Keratinocyte (primary cell): Measurements from ENCODE around the gene DRC1. TPM values are rescaled to one million over a fixed set of nuclear protein-coding genes. Genes with fewer than 3 reads are reported as not detected.

Source experiments
- DNase-seq: peaks from one replicate; pipeline ENCODE4 v3.0.0-alpha.2; 2011; ENCODE audit warnings: low read depth, missing footprints, low spot score
- FAIRE-seq: peaks from 2 replicates; lab custom pipeline; 2011; peaks lifted over from hg19 to GRCh38; lab: Jason Lieb, UNC
- H2AFZ ChIP-seq: 2 replicates; pipeline ENCODE4 v1.6.0; 2012; ENCODE audit warnings: low read length, control low read depth, inconsistent platforms; ENCODE audit not compliant: control insufficient read depth
- H3K27ac ChIP-seq: 2 replicates; pipeline ENCODE4 v1.5.1; 2011; ENCODE audit warnings: low read length; ENCODE audit not compliant: control insufficient read depth, insufficient read depth
- H3K27me3 ChIP-seq: 3 replicates; pipeline ENCODE4 v1.6.0; 2011; ENCODE audit warnings: low read length; ENCODE audit not compliant: control insufficient read depth, insufficient read depth; ENCODE audit errors: extremely low read depth
- H3K36me3 ChIP-seq, 2 experiments: 2 replicates in 1 of 2; 3 replicates in 1 of 2; pipeline ENCODE4 v1.5.1; 2011; ENCODE audit warnings: low read length in 2 of 2, mild to moderate bottlenecking in 1 of 2; ENCODE audit not compliant: control insufficient read depth in 2 of 2, insufficient read depth in 2 of 2; ENCODE audit errors: extremely low read depth in 1 of 2
- H3K4me1 ChIP-seq: 3 replicates; pipeline ENCODE4 v1.5.1; 2011; ENCODE audit warnings: low read length; ENCODE audit not compliant: control insufficient read depth, insufficient read depth; ENCODE audit errors: extremely low read depth
- H3K4me2 ChIP-seq: 3 replicates; pipeline ENCODE4 v1.6.0; 2011; ENCODE audit warnings: low read depth, low read length; ENCODE audit not compliant: control insufficient read depth, insufficient read depth; ENCODE audit errors: extremely low read depth
- H3K4me3 ChIP-seq, 3 experiments: fragments of 200-600 bp in 1 of 3; sonication (generic) in 1 of 3; 2 replicates in 2 of 3; 3 replicates in 1 of 3; pipeline ENCODE4 v1.5.1; 2011 to 2016; ENCODE audit warnings: low read length in 3 of 3, mild to moderate bottlenecking in 3 of 3, control low read depth in 2 of 3, inconsistent platforms in 1 of 3, low read depth in 1 of 3, mixed read lengths in 1 of 3, mixed run types in 1 of 3, moderate library complexity in 1 of 3; ENCODE audit not compliant: control insufficient read depth in 2 of 3, insufficient read depth in 2 of 3; ENCODE audit errors: extremely low read depth in 1 of 3
- H3K79me2 ChIP-seq: 2 replicates; pipeline ENCODE4 v1.6.0; 2012; ENCODE audit warnings: low read length; ENCODE audit not compliant: control insufficient read depth, insufficient read depth
- H3K9ac ChIP-seq: 3 replicates; pipeline ENCODE4 v1.6.0; 2011; ENCODE audit warnings: low read length; ENCODE audit not compliant: control insufficient read depth, insufficient read depth; ENCODE audit errors: extremely low read depth
- H3K9me1 ChIP-seq: 3 replicates; pipeline ENCODE4 v1.6.0; 2011; ENCODE audit warnings: low read length; ENCODE audit not compliant: control insufficient read depth, insufficient read depth; ENCODE audit errors: extremely low read depth
- H3K9me3 ChIP-seq: 2 replicates; pipeline ENCODE4 v1.5.1; 2012; ENCODE audit warnings: low read depth, low read length; ENCODE audit not compliant: control insufficient read depth
- H4K20me1 ChIP-seq: 3 replicates; pipeline ENCODE4 v1.6.0; 2011; ENCODE audit warnings: low read length; ENCODE audit not compliant: control insufficient read depth, insufficient read depth; ENCODE audit errors: extremely low read depth
- EZH2 ChIP-seq: IDR thresholded peaks from one replicate; pipeline ENCODE4 v1.6.1; 2012; ENCODE audit warnings: inconsistent platforms, mild to moderate bottlenecking, low read length, moderate library complexity
- dilution Hi-C: fragments of 300-500 bp; cut with MboI; formaldehyde crosslinking; loops from one replicate; pipeline ENCODE4 v1.7.0; 2020; ENCODE audit warnings: low sequenced_read_pairs; ENCODE audit not compliant: extremely low pct_ligation_motif_present
- polyA plus RNA-seq, 5 experiments: library from polyadenylated mRNA; depleted of rRNA in 3 of 5; stranded (reverse) in 3 of 5; stranded (forward) in 1 of 5; unstranded in 1 of 5; fragments of >200 nt; gene quantifications; 1 replicate in 1 of 5; 2 replicates in 3 of 5; 3 replicates in 1 of 5; pipeline versions ENCODE4 v1.2.1 to v1.2.3, GENCODE V29; 2011 to 2012; ENCODE audit warnings: missing spikeins in 2 of 5, low read depth in 1 of 5, low replicate concordance in 1 of 5
- TF ChIP-seq, protein P1 (sequence below), 3 experiments: IDR thresholded peaks in 1 of 3; conservative IDR thresholded peaks in 1 of 3; optimal IDR thresholded peaks in 1 of 3; 2 replicates in 2 of 3; 3 replicates in 1 of 3; pipeline versions ENCODE3 to v1.5.1; 2011; ENCODE audit warnings: low read length in 3 of 3, mild to moderate bottlenecking in 3 of 3, moderate library complexity in 2 of 3, control low read depth in 1 of 3, inconsistent platforms in 1 of 3; ENCODE audit not compliant: insufficient read depth in 2 of 3; ENCODE audit errors: extremely low read depth in 1 of 3

DRC1 gene
- polyA plus RNA-seq, 1 donor (not counting 4 experiments of a cell fraction or from before 2014, with no cell fraction given): not detected

GRCh38 chr2:26396734-26397298, 4.9 kb upstream of the DRC1 start:
- DNase-seq (no peak), FAIRE-seq (no peak)
- Histone ChIP-seq H3K4me1 (peaks cover 21% of the 10 kb centered on the region), H3K27me3 (no peaks in the 10 kb centered on the region), H3K9me1 (no peaks in the 10 kb centered on the region), H3K4me2 (no peak overlapping the region), H4K20me1 (no peaks in the 10 kb centered on the region), H3K9ac (no peak overlapping the region), H2AFZ (no peak overlapping the region), H3K79me2 (no peaks in the 10 kb centered on the region), H3K4me3 (no peak overlapping the region), H3K9me3 (no peaks in the 10 kb centered on the region), H3K27ac (no peak overlapping the region), H3K36me3 (peaks cover 5 to 9% of the 10 kb centered on the region in 2 experiments)
- dilution Hi-C loops: no loop called here
- TF ChIP-seq, protein P1, sequence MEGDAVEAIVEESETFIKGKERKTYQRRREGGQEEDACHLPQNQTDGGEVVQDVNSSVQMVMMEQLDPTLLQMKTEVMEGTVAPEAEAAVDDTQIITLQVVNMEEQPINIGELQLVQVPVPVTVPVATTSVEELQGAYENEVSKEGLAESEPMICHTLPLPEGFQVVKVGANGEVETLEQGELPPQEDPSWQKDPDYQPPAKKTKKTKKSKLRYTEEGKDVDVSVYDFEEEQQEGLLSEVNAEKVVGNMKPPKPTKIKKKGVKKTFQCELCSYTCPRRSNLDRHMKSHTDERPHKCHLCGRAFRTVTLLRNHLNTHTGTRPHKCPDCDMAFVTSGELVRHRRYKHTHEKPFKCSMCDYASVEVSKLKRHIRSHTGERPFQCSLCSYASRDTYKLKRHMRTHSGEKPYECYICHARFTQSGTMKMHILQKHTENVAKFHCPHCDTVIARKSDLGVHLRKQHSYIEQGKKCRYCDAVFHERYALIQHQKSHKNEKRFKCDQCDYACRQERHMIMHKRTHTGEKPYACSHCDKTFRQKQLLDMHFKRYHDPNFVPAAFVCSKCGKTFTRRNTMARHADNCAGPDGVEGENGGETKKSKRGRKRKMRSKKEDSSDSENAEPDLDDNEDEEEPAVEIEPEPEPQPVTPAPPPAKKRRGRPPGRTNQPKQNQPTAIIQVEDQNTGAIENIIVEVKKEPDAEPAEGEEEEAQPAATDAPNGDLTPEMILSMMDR (optimal IDR thresholded peaks at IDR 0.05 in 1 of 3, IDR thresholded peaks at IDR 0.05 in 1 of 3, conservative IDR thresholded peaks at IDR 0.05 in 1 of 3; ENCODE audit: extremely low read depth in 1 of 3, insufficient read depth in 2 of 3, low read length in 3 of 3): no peak
- TF ChIP-seq EZH2: no peak

DNA sequence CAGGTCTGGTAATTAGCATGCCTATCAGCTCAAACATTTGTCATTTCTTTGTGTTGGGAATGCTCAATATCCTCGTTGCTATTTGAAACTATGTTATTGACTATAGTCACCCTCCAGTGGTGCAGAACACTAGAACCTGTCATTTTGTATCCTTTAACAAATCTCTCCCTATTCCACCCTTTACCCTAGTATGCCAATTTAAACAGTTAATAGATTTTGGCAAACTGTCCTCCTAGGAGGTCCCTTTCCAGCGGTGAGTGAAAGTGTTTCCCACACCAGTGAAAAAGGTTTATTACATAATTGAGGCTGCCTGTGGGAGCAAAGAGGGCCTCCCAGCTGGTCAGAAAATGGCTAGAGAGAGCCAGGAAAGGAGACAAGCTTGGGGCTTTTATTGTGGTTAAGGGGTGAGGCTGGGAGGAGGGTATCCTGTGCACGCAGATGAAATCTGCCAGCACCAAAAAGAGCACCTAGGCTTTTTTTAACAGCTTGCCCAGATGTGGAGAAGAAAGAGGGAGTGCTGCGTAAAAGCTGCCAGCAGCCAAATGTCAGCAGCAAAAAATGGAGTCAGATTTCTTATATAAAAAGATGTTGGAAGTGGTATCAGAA, 1.8 kb upstream of the DRC1 start:
- Histone ChIP-seq H3K9me3 (no peaks in the 10 kb centered on the region), H3K4me3 (no peak overlapping the region), H3K79me2 (no peaks in the 10 kb centered on the region), H3K9ac (no peak overlapping the region), H3K9me1 (no peaks in the 10 kb centered on the region), H3K4me1 (peaks cover 21% of the 10 kb centered on the region), H3K36me3 (peaks cover 2 to 6% of the 10 kb centered on the region in 2 experiments), H4K20me1 (no peaks in the 10 kb centered on the region), H2AFZ (no peak overlapping the region), H3K27ac (no peak overlapping the region), H3K4me2 (no peak overlapping the region), H3K27me3 (no peaks in the 10 kb centered on the region)
- TF ChIP-seq EZH2: no peak
- TF ChIP-seq, protein P1 (optimal IDR thresholded peaks at IDR 0.05 in 1 of 3, IDR thresholded peaks at IDR 0.05 in 1 of 3, conservative IDR thresholded peaks at IDR 0.05 in 1 of 3; ENCODE audit: extremely low read depth in 1 of 3, insufficient read depth in 2 of 3, low read length in 3 of 3): no peak
- FAIRE-seq (no peak), DNase-seq (no peak)
- dilution Hi-C loops: no loop called here
